GM19397 (cell line): Measurements from ENCODE around the gene ZNF284.

Experiments
- ATAC-seq: cut with Tn5 transposase; IDR thresholded peaks from one replicate; pipeline ENCODE4 v1.9.1; 2021; ENCODE audit warnings: mild to moderate bottlenecking, moderate library complexity; ENCODE audit not compliant: unreplicated experiment

ZNF284 gene

DNA sequence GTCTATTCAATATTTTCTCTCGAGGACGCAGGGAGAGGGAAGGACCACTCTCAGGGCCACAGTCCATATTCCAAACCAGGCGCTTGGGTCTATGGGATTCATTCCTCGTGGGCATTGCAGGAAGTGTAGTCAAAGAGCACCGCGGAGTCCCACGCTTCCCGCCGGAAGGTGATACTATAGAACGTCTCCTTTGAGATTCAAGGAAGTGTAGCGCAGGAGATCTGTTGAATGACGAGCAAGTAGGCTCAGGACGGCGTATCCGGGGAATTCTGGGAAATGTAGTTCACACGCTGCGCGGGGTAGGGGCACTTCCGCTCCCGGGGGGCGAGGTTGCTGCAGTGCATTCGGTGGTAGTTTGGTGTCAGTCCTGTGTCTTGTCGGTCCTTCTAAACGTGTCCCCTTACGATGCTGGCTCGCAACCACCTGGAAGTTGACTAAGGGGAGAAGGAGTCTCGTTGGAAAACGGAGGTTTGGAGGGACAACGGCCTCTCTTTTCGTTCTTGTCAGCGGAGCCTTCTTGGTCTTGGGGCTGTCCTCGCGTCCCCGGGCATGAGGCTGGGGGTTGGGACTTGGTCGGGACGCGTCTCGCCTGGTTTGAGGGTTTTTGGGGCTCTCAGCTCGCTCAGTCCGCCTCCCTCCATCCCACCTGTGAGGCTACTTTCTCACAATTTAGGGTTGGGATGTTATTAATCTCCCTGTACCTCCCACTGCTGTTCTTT lies at the start of gene ZNF284:
TSS of gene ZNF284 (plus strand) at position 336 of the 719 bp plus-strand sequence. CDS start 4,231 bp downstream, outside the sequence.
- ATAC-seq = peak; percentile 95

GRCh38 chr19:44024900-44025216 lies 47.1 kb upstream of the ZNF284 start:
- no peak for ATAC-seq

- peak; percentile 91 for ATAC-seq
Observed at GRCh38 chr19:44025217-44025936, 46.6 kb upstream of the ZNF284 start, which contains the start of gene ZNF222. TSS of gene ZNF222 (plus strand) at chr19:44025379. CDS start at chr19:44025437, 58 bp downstream.

DNA sequence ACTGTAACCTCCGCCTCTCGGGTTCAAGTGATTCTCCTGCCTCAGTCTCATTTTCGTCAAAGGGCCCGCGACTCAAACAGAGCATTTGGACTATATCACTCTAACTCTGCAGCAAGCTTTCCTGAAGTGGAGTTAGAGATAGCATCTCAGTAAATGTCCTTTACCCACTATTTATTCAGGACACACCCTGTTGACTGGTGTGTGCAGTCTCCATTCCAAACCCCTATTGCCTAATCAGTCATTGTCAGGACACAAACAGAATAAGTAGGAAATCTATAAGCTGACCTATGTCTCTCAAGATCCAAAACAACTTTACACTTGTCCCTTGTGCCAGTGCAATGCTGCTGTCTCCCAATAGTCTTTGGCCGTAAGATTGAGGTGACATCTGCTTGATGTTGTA lies 45.3 kb upstream of the ZNF284 start:
- no peak for ATAC-seq

DNA sequence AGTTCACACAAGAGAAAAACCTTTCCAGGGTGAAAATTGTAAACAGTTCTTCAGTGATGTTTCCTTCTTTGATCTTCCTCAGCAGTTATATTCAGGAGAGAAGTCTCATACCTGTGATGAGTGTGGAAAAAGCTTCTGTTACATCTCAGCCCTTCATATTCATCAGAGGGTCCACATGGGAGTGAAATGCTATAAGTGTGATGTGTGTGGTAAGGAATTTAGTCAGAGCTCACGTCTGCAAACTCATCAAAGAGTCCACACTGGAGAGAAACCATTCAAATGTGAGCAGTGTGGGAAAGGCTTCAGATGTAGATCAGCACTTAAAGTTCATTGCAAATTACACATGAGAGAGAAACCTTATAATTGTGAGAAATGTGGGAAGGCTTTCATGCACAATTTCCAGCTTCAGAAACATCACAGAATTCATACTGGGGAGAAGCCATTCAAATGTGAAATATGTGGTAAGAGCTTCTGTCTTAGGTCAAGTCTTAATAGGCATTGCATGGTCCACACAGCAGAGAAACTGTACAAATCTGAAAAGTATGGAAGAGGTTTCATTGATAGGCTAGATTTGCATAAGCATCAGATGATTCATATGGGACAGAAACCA lies 39.9 kb upstream of the ZNF284 start:
- ATAC-seq = no peak

- ATAC-seq = no peak
Observed at GRCh38 chr19:44042147-44042546, 29.8 kb upstream of the ZNF284 start.

- peak; percentile 12 for ATAC-seq
Observed at GRCh38 chr19:44050740-44051649, 21.0 kb upstream of the ZNF284 start.

DNA sequence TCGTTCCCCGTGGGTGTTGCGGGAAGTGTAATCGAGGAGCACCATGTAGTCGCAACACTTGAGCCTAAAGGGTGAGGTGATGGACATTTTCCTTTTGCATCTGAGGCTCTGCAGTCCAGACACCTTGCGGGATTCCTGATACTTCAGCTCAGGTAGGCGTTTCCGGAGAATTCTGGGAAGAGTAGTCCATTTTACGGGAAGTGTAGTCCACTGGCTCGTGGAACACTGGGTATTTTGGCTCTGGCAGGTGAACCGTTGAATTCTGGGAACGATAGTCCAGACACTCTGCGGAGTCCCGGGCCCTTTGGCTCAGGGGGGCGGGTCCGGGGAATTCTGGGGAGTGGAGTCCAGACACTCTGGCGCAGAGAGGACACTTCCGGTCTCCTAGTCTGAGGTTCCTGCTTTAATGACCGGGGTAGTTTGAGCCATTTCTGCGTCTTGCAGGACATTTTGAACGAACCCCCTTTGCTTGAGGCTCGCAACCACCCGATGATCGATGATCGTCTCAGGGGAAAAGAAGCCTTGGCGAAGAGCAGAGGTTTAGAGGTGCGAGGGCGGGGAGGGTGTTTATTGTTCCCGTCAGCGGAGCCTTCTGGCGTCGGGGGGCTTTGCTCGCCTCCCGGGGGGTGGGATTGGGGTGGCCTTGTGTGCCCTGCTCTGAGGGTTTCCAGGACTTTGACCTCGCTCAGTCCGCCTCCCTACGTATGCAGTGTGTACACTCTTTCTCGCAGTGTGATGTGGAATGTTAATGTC lies 20.1 kb upstream of the ZNF284 start, which contains the start of gene ZNF223:
TSS of gene ZNF223 (plus strand) at position 387 of the 753 bp plus-strand sequence. CDS start 3,141 bp downstream, outside the sequence.
- ATAC-seq = peak; percentile 55

DNA sequence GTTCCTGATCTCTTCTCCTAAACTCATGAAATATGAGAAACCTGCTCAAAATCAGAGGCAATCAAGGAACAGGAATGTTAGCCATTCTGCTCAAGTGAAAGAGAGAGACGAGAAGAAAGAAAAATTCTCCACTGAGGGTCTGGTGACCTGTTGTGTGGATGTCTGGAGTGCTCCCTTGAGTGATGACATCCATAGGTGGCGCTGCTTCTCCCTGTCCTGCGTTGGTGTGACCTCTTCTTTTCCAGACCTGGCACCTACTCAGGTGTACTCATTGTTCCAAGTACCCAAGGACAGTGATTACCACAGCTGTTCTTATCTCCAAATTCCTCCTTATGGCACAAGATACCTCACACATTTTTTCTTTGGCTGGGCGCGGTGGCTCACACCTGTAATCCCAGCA lies 16.1 kb upstream of the ZNF284 start:
- no peak for ATAC-seq

- ATAC-seq = no peak
Observed at GRCh38 chr19:44059229-44059628, 12.7 kb upstream of the ZNF284 start.

GRCh38 chr19:44061038-44061437 lies 10.9 kb upstream of the ZNF284 start:
- no peak for ATAC-seq

DNA sequence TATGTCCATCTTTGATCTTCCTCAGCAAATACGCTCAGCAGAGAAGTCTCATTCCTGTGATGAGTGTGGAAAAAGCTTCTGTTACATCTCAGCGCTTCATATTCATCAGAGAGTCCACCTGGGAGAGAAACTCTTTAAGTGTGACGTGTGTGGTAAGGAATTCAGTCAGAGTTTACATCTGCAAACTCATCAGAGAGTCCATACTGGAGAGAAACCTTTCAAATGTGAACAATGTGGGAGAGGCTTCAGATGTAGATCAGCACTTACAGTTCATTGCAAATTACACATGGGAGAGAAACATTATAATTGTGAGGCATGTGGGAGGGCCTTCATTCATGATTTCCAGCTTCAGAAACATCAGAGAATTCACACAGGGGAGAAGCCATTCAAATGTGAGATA lies 5.7 kb upstream of the ZNF284 start:
- no peak for ATAC-seq

GRCh38 chr19:44069415-44069814 lies 2.5 kb upstream of the ZNF284 start:
- no peak for ATAC-seq

DNA sequence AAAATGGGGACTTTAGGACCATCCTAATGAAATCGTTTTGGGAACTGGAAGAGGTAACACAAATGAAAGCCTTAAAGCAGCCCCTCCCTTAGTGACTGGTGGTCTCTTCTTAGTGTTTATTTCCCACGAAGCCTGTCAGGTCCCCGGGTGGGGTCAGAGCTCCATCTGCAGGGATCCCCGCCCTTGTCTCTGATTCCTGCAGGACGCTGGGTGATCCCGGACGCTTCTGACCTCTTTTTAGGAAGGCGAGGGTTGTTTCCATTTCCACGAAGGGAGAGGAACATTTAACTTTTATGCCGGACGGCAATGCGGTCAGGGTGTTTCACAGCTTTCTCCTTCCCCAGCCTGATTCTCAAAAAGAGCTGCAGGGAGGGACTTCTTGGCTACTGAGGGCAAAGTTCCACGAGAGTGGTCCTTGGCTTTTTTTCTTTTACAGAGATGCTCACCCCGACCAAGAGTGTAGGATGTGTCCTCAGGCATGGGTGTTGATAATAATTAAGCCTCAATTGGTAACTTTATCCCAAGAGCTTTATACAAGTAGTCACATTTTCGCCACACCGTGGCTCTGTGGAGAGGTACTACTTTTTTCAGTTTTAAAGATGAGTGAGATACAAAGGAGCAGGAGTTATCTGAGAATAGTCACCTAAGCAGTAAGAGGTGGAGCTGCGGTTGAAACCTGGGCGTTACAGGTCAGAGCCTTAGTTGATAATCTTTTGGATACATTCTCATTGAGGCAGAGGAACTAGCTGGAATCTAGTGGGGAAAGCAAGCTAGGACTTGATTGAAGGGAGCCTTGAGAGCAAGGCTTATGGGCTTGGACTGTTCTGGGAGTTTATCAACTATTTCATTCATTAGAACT lies 813 bp downstream of the ZNF284 start:
- no peak for ATAC-seq

DNA sequence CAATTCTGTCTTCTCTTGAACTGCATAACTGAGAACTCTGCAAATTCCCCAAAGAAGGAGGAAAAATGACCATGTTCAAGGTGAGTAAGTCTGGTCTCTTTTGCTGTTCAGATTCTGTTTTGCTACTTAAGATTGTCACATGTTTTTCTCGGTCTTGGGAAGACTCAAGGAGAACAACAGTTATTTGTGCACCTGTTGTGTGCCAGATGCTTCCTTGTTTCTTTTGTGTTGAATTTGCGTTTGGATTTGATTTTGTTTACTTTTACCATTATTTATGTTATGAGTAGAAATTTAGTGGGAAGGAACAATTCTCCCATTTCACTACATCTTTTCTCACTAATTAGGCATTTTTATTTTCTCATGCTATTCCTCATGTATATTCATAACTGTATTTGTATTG lies 4.4 kb downstream of the ZNF284 start:
- ATAC-seq = no peak

GRCh38 chr19:44092108-44092507 lies 20.1 kb downstream of the ZNF284 start:
- ATAC-seq = no peak

DNA sequence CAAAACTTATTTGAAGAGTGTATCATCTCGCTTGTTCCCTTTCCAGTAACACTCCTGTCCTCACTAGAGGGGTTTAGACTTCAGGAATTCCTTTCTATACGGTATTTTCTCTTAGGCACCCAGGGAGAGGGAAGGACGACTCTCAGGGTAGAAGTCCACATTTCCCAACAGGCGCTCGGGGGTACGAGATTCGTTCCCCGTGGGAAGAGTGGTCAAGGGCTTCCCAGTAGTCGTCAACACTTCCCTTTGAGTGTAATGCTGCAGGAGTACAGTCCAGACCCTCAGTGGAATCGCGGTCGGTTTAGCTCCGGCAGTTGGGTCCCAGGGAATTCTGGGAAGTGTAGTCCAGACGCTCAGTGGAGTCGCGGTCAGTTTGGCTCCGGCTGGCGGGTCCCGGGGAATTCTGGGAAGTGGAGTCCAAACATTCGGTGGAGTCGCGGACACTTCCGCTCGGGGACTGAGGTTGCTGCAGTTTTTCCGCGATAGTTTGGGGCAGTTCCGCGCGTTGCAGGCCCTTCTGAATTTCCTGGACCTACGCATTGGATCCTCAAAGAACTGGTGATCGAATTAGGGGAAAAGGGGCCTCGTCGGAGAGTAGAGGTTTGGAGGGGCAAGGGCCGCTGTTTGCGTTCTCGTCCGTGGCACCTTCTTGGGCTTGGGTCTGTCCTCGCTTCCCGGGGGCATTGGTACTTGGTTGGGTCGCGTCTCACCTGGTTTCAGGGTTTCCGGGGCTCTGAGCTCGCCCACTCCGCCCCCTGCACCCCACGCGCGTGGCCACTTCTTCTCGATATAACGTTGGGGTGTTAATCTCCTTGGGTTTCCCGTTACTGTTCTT lies 22.2 kb downstream of the ZNF284 start, which contains the start of gene ZNF224:
TSS of gene ZNF224 (plus strand) at position 431 of the 835 bp plus-strand sequence. CDS start 3,513 bp downstream, outside the sequence.
- peak; percentile 89 for ATAC-seq

DNA sequence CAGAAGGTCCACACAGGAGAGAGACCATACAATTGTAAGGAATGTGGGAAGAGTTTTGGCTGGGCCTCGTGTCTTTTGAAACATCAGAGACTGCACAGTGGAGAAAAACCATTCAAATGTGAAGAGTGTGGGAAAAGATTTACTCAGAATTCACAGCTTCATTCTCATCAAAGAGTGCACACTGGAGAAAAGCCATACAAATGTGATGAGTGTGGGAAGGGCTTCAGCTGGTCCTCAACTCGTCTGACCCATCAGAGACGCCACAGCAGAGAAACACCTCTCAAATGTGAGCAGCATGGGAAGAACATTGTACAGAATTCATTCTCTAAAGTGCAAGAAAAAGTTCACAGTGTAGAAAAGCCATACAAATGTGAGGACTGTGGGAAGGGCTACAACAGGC lies 35.8 kb downstream of the ZNF284 start:
- no peak for ATAC-seq
